Endothelial cell of umbilical vein (primary cell): ENCODE measurements around the gene PATL1. TPM values are rescaled to one million over a fixed set of nuclear protein-coding genes. Genes with fewer than 3 reads are reported as not detected.

ENCODE experiments used
- BruUV-seq: library from RNA; stranded (reverse); fragments of 400-500 nt; replicated peaks from 2 replicates; lab custom pipeline; 2021; lab: Mats Ljungman, UMichigan
- CTCF ChIA-PET: fragments of 300-600, 350-600 bp; sonication (Branson Sonifier 250); formaldehyde crosslinking; loops from one replicate; lab custom pipeline; 2021; ENCODE audit warnings: antibody characterized with exemption, inconsistent platforms; lab: Charles Lee
- POLR2A ChIA-PET: fragments of 300-600, 350-600 bp; sonication (Branson Sonifier 250); formaldehyde crosslinking; loops from one replicate; lab custom pipeline; 2021; ENCODE audit warnings: antibody characterized with exemption, inconsistent platforms; lab: Charles Lee
- DNase-seq: peaks from one replicate; pipeline ENCODE4 v3.0.0-alpha.2; 2011; ENCODE audit warnings: low read depth, low spot score
- FAIRE-seq: peaks from 2 replicates; lab custom pipeline; 2011; peaks lifted over from hg19 to GRCh38; lab: Jason Lieb, UNC
- H2AFZ ChIP-seq: 2 replicates; pipeline ENCODE4 v1.6.0; 2012; ENCODE audit warnings: low read depth, low read length, control low read depth, inconsistent platforms
- H3K27ac ChIP-seq: 2 replicates; pipeline ENCODE4 v1.5.1; 2011; ENCODE audit warnings: low read depth, mild to moderate bottlenecking, control low read depth, low read length, moderate library complexity; ENCODE audit not compliant: insufficient read depth
- H3K27me3 ChIP-seq, 2 experiments: 2 replicates each; pipeline versions ENCODE4 v1.6.0 to v1.6.1; 2011; ENCODE audit warnings: low read length in 2 of 2, mixed read lengths in 1 of 2; ENCODE audit not compliant: control insufficient read depth in 2 of 2, insufficient read depth in 2 of 2
- H3K36me3 ChIP-seq, 2 experiments: 2 replicates in 1 of 2; 3 replicates in 1 of 2; pipeline ENCODE4 v1.5.1; 2011; ENCODE audit warnings: low read length in 2 of 2, mild to moderate bottlenecking in 1 of 2, moderate library complexity in 1 of 2; ENCODE audit not compliant: control insufficient read depth in 2 of 2, insufficient read depth in 2 of 2; ENCODE audit errors: extremely low read depth in 1 of 2
- H3K4me1 ChIP-seq: 3 replicates; pipeline ENCODE4 v1.5.1; 2011; ENCODE audit warnings: mild to moderate bottlenecking, low read length; ENCODE audit not compliant: control insufficient read depth, insufficient read depth; ENCODE audit errors: extremely low read depth
- H3K4me2 ChIP-seq: 2 replicates; pipeline ENCODE4 v1.6.1; 2011; ENCODE audit warnings: low read length, control low read depth, mixed read lengths; ENCODE audit not compliant: insufficient read depth
- H3K4me3 ChIP-seq, 3 experiments: fragments of 200-600 bp in 1 of 3; sonication (generic), shearing (Covaris generic) in 1 of 3; replicated peaks in 1 of 3; 2 replicates each; pipeline ENCODE4 v1.5.1; 2011 to 2016; ENCODE audit warnings: control low read depth in 3 of 3, low read length in 3 of 3, mild to moderate bottlenecking in 2 of 3, inconsistent platforms in 1 of 3, low read depth in 1 of 3, moderate library complexity in 1 of 3; ENCODE audit not compliant: insufficient read depth in 1 of 3
- H3K79me2 ChIP-seq: 2 replicates; pipeline ENCODE4 v1.6.0; 2012; ENCODE audit warnings: low read length, inconsistent platforms; ENCODE audit not compliant: control insufficient read depth, insufficient read depth
- H3K9ac ChIP-seq: replicated peaks from 2 replicates; pipeline ENCODE3; 2011; ENCODE audit warnings: low read length, control low read depth; ENCODE audit not compliant: insufficient read depth; ENCODE audit errors: extremely low read depth
- H3K9me1 ChIP-seq: replicated peaks from 3 replicates; pipeline ENCODE4 v1.6.0; 2011; ENCODE audit warnings: mild to moderate bottlenecking, low read length; ENCODE audit not compliant: control insufficient read depth, insufficient read depth; ENCODE audit errors: extremely low read depth
- H3K9me3 ChIP-seq: replicated peaks from 2 replicates; pipeline ENCODE4 v1.5.1; 2012; ENCODE audit warnings: low read length, inconsistent platforms; ENCODE audit not compliant: control insufficient read depth, insufficient read depth
- H4K20me1 ChIP-seq: replicated peaks from 2 replicates; pipeline ENCODE3; 2011; ENCODE audit warnings: mild to moderate bottlenecking, low read length; ENCODE audit not compliant: control insufficient read depth, insufficient read depth; ENCODE audit errors: extremely low read depth
- GATA2 ChIP-seq: IDR thresholded peaks from 2 replicates; pipeline ENCODE4 v1.7.0; 2011; ENCODE audit warnings: low read depth, mild to moderate bottlenecking, moderate library complexity, mixed read lengths, low read length; ENCODE audit not compliant: insufficient read length, insufficient read depth
- MYC ChIP-seq: IDR thresholded peaks from one replicate; pipeline ENCODE4 v1.6.1; 2011; ENCODE audit warnings: mild to moderate bottlenecking, low read depth, low read length
- POLR2A ChIP-seq: IDR thresholded peaks from 2 replicates; pipeline ENCODE4 v1.6.1; 2012; ENCODE audit warnings: low read depth, mild to moderate bottlenecking, control low read depth, low read length
- POLR2AphosphoS5 ChIP-seq: IDR thresholded peaks from 2 replicates; pipeline ENCODE4 v1.6.1; 2012; ENCODE audit warnings: low read depth, mild to moderate bottlenecking, control low read depth, low read length, moderate library complexity; ENCODE audit not compliant: insufficient read depth
- dilution Hi-C: fragments of 300-500 bp; cut with MboI; formaldehyde crosslinking; loops from one replicate; pipeline ENCODE4 v1.15.0; 2019; ENCODE audit warnings: low sequenced_read_pairs; ENCODE audit not compliant: extremely low pct_ligation_motif_present
- intact Hi-C: fragments of 100-400 bp; cut with micrococcal nuclease; formaldehyde crosslinking; loops from one replicate; pipeline ENCODE4 v1.10.0; 2022
- polyA plus RNA-seq, 4 experiments: library from polyadenylated mRNA; depleted of rRNA in 3 of 4; stranded (reverse) in 3 of 4; unstranded in 1 of 4; fragments of >200 nt; gene quantifications; 2 replicates each; pipeline versions ENCODE4 v1.2.1 to v1.2.3, GENCODE V29; 2011 to 2012; ENCODE audit warnings: missing spikeins in 1 of 4
- total RNA-seq: library from RNA; stranded (reverse); gene quantifications from 2 replicates; pipeline ENCODE4 v1.2.3, GENCODE V29; 2021

PATL1 gene
- total and polyA plus RNA-seq, 2 donors (not counting 3 experiments of a cell fraction or from before 2014, with no cell fraction given), result 33.7 to 38.8 TPM

GRCh38 chr11:59644528-59644927, 24.3 kb downstream of the PATL1 start:
- no TSS peak for BruUV-seq
- no peak for TF ChIP-seq POLR2AphosphoS5
- no peak for TF ChIP-seq GATA2
- no peak for TF ChIP-seq MYC
- TF ChIP-seq POLR2A, result no peak
- H3K27ac ChIP-seq, result no peak overlapping the region
- H3K9me1 ChIP-seq, result no peaks in the 10 kb centered on the region
- ChIA-PET CTCF (interaction anchor here (0.6 kb wide), 1 partner anchor 107 kb away, joined by 5 read pairs; no protein-coding TSS in a partner anchor), POLR2A (no interaction called here)
- no peak overlapping the region for H3K4me3 ChIP-seq
- no peak overlapping the region for H3K4me2 ChIP-seq
- peaks cover 33 to 36% of the 10 kb centered on the region in 2 experiments for H3K36me3 ChIP-seq
- no peaks in the 10 kb centered on the region for H3K9me3 ChIP-seq
- no peak overlapping the region for H2AFZ ChIP-seq
- intact Hi-C loops, result no loop called here
- FAIRE-seq (no peak), DNase-seq (no peak)
- H4K20me1 ChIP-seq, result no peaks in the 10 kb centered on the region
- no peaks in the 10 kb centered on the region for H3K27me3 ChIP-seq
- no peaks in the 10 kb centered on the region for H3K4me1 ChIP-seq
- H3K9ac ChIP-seq, result no peak overlapping the region
- dilution Hi-C loops, result no loop called here
- H3K79me2 ChIP-seq, result no peaks in the 10 kb centered on the region

GRCh38 chr11:59643390-59643789, 25.4 kb downstream of the PATL1 start:
- intact Hi-C loops (no loop called here), dilution Hi-C loops (no loop called here)
- Histone ChIP-seq H3K9ac (no peak overlapping the region), H3K4me1 (no peaks in the 10 kb centered on the region), H3K27me3 (no peaks in the 10 kb centered on the region), H3K4me2 (no peak overlapping the region), H3K9me1 (no peaks in the 10 kb centered on the region), H2AFZ (no peak overlapping the region), H4K20me1 (no peaks in the 10 kb centered on the region), H3K36me3 (peaks cover 37 to 40% of the 10 kb centered on the region in 2 experiments), H3K79me2 (no peaks in the 10 kb centered on the region), H3K27ac (no peak overlapping the region), H3K9me3 (no peaks in the 10 kb centered on the region), H3K4me3 (no peak overlapping the region)
- BruUV-seq, result no TSS peak
- no peak for DNase-seq
- POLR2A ChIA-PET, result no interaction called here
- CTCF ChIA-PET, result interaction anchor here (1.0 kb wide), 1 partner anchor 26 kb away, joined by 3 read pairs; no protein-coding TSS in a partner anchor
- no peak for TF ChIP-seq POLR2A
- no peak for FAIRE-seq
